ENCODE measurements around the gene TMEM247. TPM values are rescaled to one million over a fixed set of nuclear protein-coding genes. Genes with fewer than 3 reads are reported as not detected.

TMEM247 gene
- total RNA-seq, 2 experiments from 2014 or later = not detected

DNA sequence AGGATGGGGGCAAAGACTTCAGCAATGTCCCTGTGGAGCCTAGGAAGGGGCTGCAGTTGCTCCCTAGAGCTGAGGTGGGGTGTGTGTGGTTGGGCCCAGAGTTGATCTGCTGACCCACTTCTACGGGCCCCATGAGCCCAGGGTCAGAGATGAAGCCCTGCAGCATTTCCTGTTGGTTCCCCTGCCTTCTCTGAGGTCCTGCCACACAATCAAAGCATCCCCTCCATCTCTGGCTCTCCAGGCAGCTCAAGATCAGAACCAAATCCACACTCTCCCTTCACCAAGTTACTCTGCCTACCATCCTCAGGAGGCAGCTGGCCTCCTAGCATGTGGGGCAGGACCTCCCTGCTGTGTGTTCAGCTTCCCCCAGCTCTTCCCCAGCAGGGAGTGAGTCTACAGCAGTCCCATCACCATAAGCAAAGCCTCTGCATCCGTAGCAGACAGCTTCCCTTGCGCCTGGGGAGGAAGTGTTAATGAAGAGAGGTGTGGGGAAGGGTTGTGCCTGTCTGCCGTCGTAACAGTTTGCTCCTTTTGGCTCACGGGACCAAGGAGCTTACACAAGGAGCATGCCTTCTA, 26.9 kb downstream of the TMEM247 start:
- no peak overlapping the region for H3K4me3 Mint-ChIP-seq
- CTCF ChIA-PET = no interaction called here

DNA sequence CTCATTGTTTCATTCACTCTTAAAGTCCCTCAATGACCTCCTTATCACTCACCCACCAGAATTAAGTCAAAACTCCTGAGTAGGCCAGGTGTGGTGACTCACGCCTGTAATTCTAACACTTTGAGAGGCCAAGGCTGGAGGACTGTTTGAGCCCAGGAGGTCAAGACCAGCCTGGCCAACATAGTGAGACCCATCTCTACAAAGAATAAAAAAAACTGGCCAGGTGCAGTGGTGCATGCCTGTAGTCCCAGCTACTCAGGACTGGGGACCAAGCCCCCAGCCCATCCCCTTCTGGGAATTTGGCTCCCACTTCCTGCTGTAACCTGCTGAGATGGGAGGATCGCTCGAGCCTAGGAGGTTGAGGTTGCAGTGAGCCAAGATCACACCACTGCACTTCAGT, 28.9 kb downstream of the TMEM247 start:
- Histone ChIP-seq H3K4me3 (ENCODE audit: low read length) (no peak overlapping the region), H3K36me3 (ENCODE audit: insufficient read depth, low read length) (no peaks in the 10 kb centered on the region), H3K9me3 (ENCODE audit: control insufficient read depth in 1 of 2, insufficient read depth in 1 of 2, low read length in 2 of 2) (no peaks in the 10 kb centered on the region), H3K4me1 (ENCODE audit: insufficient read depth, low read length) (no peaks in the 10 kb centered on the region), H3K27me3 (ENCODE audit: control insufficient read depth in 1 of 2, insufficient read depth in 2 of 2, low read length in 2 of 2) (no peaks in the 10 kb centered on the region), H3K27ac (ENCODE audit: low read depth in 1 of 2, low read length in 2 of 2) (no peak overlapping the region)
- Mint-ChIP-seq H3K27me3 (no peaks in the 10 kb centered on the region), H3K36me3 (ENCODE audit: low read depth) (peaks cover 8% of the 10 kb centered on the region), H3K4me1 (ENCODE audit: low read depth) (peaks cover 15% of the 10 kb centered on the region), H3K9me3 (no peaks in the 10 kb centered on the region), H3K4me3 (no peak overlapping the region), H3K27ac (no peak overlapping the region)
- TF ChIP-seq CTCF (IDR thresholded peaks at IDR 0.05) = no peak
- ChIA-PET CTCF (no interaction called here), POLR2A (no interaction called here)
- no peak for DNase-seq
- no peak for ATAC-seq (ENCODE audit: poor library complexity)
- intact Hi-C loops (cut with DNase I, micrococcal nuclease) = no loop called here

More for the DNA sequence above, 26.9 kb downstream of the TMEM247 start:
- no peaks in the 10 kb centered on the region for H3K4me1 ChIP-seq (ENCODE audit: insufficient read depth, low read length)
- H3K9me3 ChIP-seq (ENCODE audit: control insufficient read depth in 1 of 2, insufficient read depth in 1 of 2, low read length in 2 of 2) = no peaks in the 10 kb centered on the region
- Mint-ChIP-seq H3K4me1 (ENCODE audit: low read depth) (peaks cover under 1% of the 10 kb centered on the region), H3K27me3 (no peaks in the 10 kb centered on the region), H3K9me3 (no peaks in the 10 kb centered on the region), H3K27ac (no peak overlapping the region), H3K36me3 (ENCODE audit: low read depth) (no peaks in the 10 kb centered on the region)
- H3K36me3 ChIP-seq (ENCODE audit: insufficient read depth, low read length) = no peaks in the 10 kb centered on the region
- POLR2A ChIA-PET = no interaction called here
- TF ChIP-seq CTCF (IDR thresholded peaks at IDR 0.05) = no peak
- DNase-seq (no peak), ATAC-seq (ENCODE audit: poor library complexity) (no peak)
- no peak overlapping the region for H3K27ac ChIP-seq (ENCODE audit: low read depth in 1 of 2, low read length in 2 of 2)
- H3K4me3 ChIP-seq (ENCODE audit: low read length) = no peak overlapping the region
- intact Hi-C loops (cut with DNase I, micrococcal nuclease) = no loop called here
- no peaks in the 10 kb centered on the region for H3K27me3 ChIP-seq (ENCODE audit: control insufficient read depth in 1 of 2, insufficient read depth in 2 of 2, low read length in 2 of 2)

DNA sequence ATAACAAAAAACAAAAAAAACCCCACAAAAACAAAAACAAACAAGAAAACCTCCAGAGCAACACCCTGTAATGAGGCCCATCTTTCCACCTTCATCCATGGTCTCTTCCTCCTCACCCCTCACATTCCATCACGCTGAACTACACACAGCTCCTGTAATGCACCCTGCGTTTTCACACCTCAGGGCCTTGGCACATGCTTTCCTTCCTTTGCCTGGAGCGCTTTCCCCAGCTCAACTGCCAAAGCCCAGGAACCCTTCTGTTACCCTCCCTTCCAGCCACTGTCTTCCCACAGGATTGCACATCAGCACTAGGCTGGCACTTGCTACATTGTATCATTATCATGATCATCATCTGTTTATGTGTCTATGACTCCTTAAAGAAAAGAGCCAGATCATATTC, 29.4 kb downstream of the TMEM247 start:
- Histone ChIP-seq H3K4me3 (ENCODE audit: low read length) (no peak overlapping the region), H3K4me1 (ENCODE audit: insufficient read depth, low read length) (no peaks in the 10 kb centered on the region), H3K36me3 (ENCODE audit: insufficient read depth, low read length) (no peaks in the 10 kb centered on the region), H3K27ac (ENCODE audit: low read depth in 1 of 2, low read length in 2 of 2) (no peak overlapping the region), H3K27me3 (ENCODE audit: control insufficient read depth in 1 of 2, insufficient read depth in 2 of 2, low read length in 2 of 2) (no peaks in the 10 kb centered on the region), H3K9me3 (ENCODE audit: control insufficient read depth in 1 of 2, insufficient read depth in 1 of 2, low read length in 2 of 2) (no peaks in the 10 kb centered on the region)
- TF ChIP-seq CTCF (IDR thresholded peaks at IDR 0.05) = no peak
- ChIA-PET POLR2A (no interaction called here), CTCF (no interaction called here)
- peaks cover 15% of the 10 kb centered on the region for H3K4me1 Mint-ChIP-seq (ENCODE audit: low read depth)
- ATAC-seq (ENCODE audit: poor library complexity) (no peak), DNase-seq (no peak)
- no peaks in the 10 kb centered on the region for H3K27me3 Mint-ChIP-seq
- H3K36me3 Mint-ChIP-seq (ENCODE audit: low read depth) = peaks cover 8% of the 10 kb centered on the region
- H3K9me3 Mint-ChIP-seq = no peaks in the 10 kb centered on the region
- H3K4me3 Mint-ChIP-seq = no peak overlapping the region
- no peak overlapping the region for H3K27ac Mint-ChIP-seq
- intact Hi-C loops (cut with DNase I, micrococcal nuclease) = no loop called here

All from CD4-positive, alpha-beta T cell (primary cell).